GM12892 (cell line): ENCODE measurements around the gene CRIM1.

Experiments used
- POLR2A ChIP-seq: IDR thresholded peaks from 2 replicates; pipeline ENCODE4 v1.6.1; 2011; ENCODE audit warnings: low read depth, low read length, control low read depth
- POLR2AphosphoS5 ChIP-seq: IDR thresholded peaks from 2 replicates; pipeline ENCODE4 v1.6.1; 2011; ENCODE audit warnings: low read depth, low read length, control low read depth
- TAF1 ChIP-seq: IDR thresholded peaks from 2 replicates; pipeline ENCODE4 v1.6.1; 2011; ENCODE audit warnings: low read depth, mild to moderate bottlenecking, control low read depth, low read length, borderline replicate concordance

DNA sequence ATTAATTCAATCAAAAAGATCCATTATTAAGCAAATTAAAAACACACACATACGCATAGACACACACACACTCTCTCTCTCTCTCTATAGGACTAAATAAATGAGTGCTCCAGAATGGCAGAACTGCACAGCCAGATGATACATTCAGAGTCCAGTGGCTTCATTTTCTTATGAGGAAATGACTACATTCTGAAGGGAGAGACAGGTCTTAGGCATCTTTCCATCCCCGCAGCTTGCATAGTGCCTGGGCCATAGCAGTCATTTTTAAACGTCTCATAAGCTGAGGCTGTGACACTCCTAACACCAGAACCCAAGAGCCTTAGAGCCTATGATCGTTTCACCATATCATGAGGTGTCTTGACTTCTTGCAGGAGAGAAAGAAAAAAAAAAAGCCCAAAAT, 211.3 kb downstream of the CRIM1 start:
- TF ChIP-seq POLR2AphosphoS5 (no peak), TAF1 (no peak), POLR2A (no peak)
